ENCODE results near the gene GAK.
A peak's percentile ranks its signal among the peaks of the same experiment; 100 is the strongest.

Gene GAK

GRCh38 chr4:889516-889915 lies 42.6 kb downstream of the GAK start:
- DNase-seq (ENCODE audit: low spot score): no peak

- no peak for DNase-seq (ENCODE audit: low spot score)
These were observed 44.1 kb downstream of the GAK start for GRCh38 chr4:888029-888428.

GRCh38 chr4:887034-887763 lies 44.9 kb downstream of the GAK start:
- DNase-seq (ENCODE audit: low spot score): no peak

- no peak for DNase-seq (ENCODE audit: low spot score)
These were observed 45.9 kb downstream of the GAK start for GRCh38 chr4:886244-886643.

GRCh38 chr4:885353-885752 lies 46.8 kb downstream of the GAK start:
- peak; percentile 11 for DNase-seq (ENCODE audit: low spot score)

GRCh38 chr4:884896-885295 lies 47.2 kb downstream of the GAK start:
- no peak for DNase-seq (ENCODE audit: low spot score)

- no peak for DNase-seq (ENCODE audit: low spot score)
These were observed 47.9 kb downstream of the GAK start for GRCh38 chr4:884259-884658.

- no peak for DNase-seq (ENCODE audit: low spot score)
These were observed 48.6 kb downstream of the GAK start for GRCh38 chr4:883377-884095.

GRCh38 chr4:882646-883045 lies 49.5 kb downstream of the GAK start:
- no peak for DNase-seq (ENCODE audit: low spot score)

GRCh38 chr4:881709-882108 lies 50.4 kb downstream of the GAK start:
- no peak for DNase-seq (ENCODE audit: low spot score)

GRCh38 chr4:880684-881405 lies 51.3 kb downstream of the GAK start:
- DNase-seq (ENCODE audit: low spot score): no peak

GRCh38 chr4:879729-880077 lies 52.4 kb downstream of the GAK start:
- DNase-seq (ENCODE audit: low spot score): no peak

- no peak for DNase-seq (ENCODE audit: low spot score)
These were observed 53.1 kb downstream of the GAK start for GRCh38 chr4:878796-879728.

- DNase-seq (ENCODE audit: low spot score): no peak
These were observed 54.6 kb downstream of the GAK start for GRCh38 chr4:877502-877901.

- no peak for DNase-seq (ENCODE audit: low spot score)
These were observed 55.3 kb downstream of the GAK start for GRCh38 chr4:876780-877179.

GRCh38 chr4:875818-876423 lies 56.2 kb downstream of the GAK start:
- DNase-seq (ENCODE audit: low spot score): no peak

- no peak for DNase-seq (ENCODE audit: low spot score)
These were observed 56.9 kb downstream of the GAK start for GRCh38 chr4:874971-875817.

- no peak for DNase-seq (ENCODE audit: low spot score)
These were observed 58.1 kb downstream of the GAK start for GRCh38 chr4:874056-874455.

GRCh38 chr4:872241-872981 lies 59.7 kb downstream of the GAK start:
- no peak for DNase-seq (ENCODE audit: low spot score)

- no peak for DNase-seq (ENCODE audit: low spot score)
These were observed 60.6 kb downstream of the GAK start for GRCh38 chr4:871484-871883.
